Breast epithelium (tissue), 4 donors: ENCODE measurements around the gene GPBP1. TPM values are rescaled to one million over a fixed set of nuclear protein-coding genes. Genes with fewer than 3 reads are reported as not detected.

ENCODE experiments used
- DNase-seq, 2 donors: peaks; one replicate each; pipeline ENCODE4 v3.0.0-alpha.2; 2019; ENCODE audit warnings: low spot score in 2 of 2
- H3K27ac ChIP-seq, 2 donors: fragments of 200-600 bp; sonication (generic) in 1 of 2; one replicate each; pipeline ENCODE4 v1.5.1; 2016 to 2019; ENCODE audit warnings: mild to moderate bottlenecking in 1 of 2
- H3K27me3 ChIP-seq, 2 donors: fragments of 200-600 bp; sonication (generic) in 1 of 2; one replicate each; pipeline versions ENCODE4 v1.5.1 to v1.6.0; 2017 to 2019; ENCODE audit warnings: control low read depth in 1 of 2, mild to moderate bottlenecking in 1 of 2
- H3K36me3 ChIP-seq: fragments of 200-600 bp; one replicate; pipeline ENCODE4 v1.5.1; 2019
- H3K4me1 ChIP-seq, 2 donors: fragments of 200-600 bp; sonication (generic); one replicate each; pipeline ENCODE4 v1.5.1; 2016 to 2019; ENCODE audit warnings: control low read depth in 1 of 2
- H3K4me3 ChIP-seq, 3 donors: fragments of 200-600 bp; sonication (generic); 1 replicate in 2 of 3; 2 replicates in 1 of 3; pipeline ENCODE4 v1.5.1; 2016 to 2019; ENCODE audit warnings: mild to moderate bottlenecking in 3 of 3, moderate library complexity in 2 of 3
- H3K9me3 ChIP-seq, 2 donors: fragments of 200-600 bp; sonication (generic) in 1 of 2; one replicate each; pipeline ENCODE4 v1.5.1; 2016 to 2019; ENCODE audit warnings: control low read depth in 1 of 2
- CTCF ChIP-seq, 3 donors: fragments of 450-650 bp; IDR thresholded peaks; one replicate each; pipeline ENCODE4 v1.5.1; 2016 to 2017; ENCODE audit warnings: antibody characterized with exemption in 3 of 3, mild to moderate bottlenecking in 3 of 3, moderate library complexity in 3 of 3
- POLR2A ChIP-seq: fragments of 450-650 bp; IDR thresholded peaks from one replicate; pipeline ENCODE4 v1.6.1; 2016; ENCODE audit warnings: antibody characterized with exemption, mild to moderate bottlenecking, moderate library complexity
- POLR2AphosphoS5 ChIP-seq, 3 donors: sonication (generic); formaldehyde crosslinking; IDR thresholded peaks; one replicate each; pipeline ENCODE4 v1.6.1; 2017; ENCODE audit warnings: antibody characterized with exemption in 3 of 3
- intact Hi-C: fragments of 100-400 bp; cut with DNase I; formaldehyde crosslinking; loops from one replicate; pipeline ENCODE4 v1.15.1; 2023; ENCODE audit warnings: low total_unique reads
- total RNA-seq, 3 donors: library from RNA; depleted of rRNA; stranded (reverse); fragments of >200 nt; gene quantifications; one replicate each; pipeline ENCODE4 v1.1.0, GENCODE V29; 2016

Gene GPBP1
- total RNA-seq, 3 donors from 2014 or later, result 61.1 to 141 (median 93.1) TPM

GRCh38 chr5:57199866-57200265, 26.0 kb downstream of the GPBP1 start:
- Histone ChIP-seq H3K27ac (no peak overlapping the region), H3K9me3 (no peaks in the 10 kb centered on the region), H3K4me1 (no peaks in the 10 kb centered on the region), H3K27me3 (no peaks in the 10 kb centered on the region), H3K36me3 (no peaks in the 10 kb centered on the region), H3K4me3 (no peak overlapping the region)
- intact Hi-C loops, result no loop called here
- no peak for DNase-seq
- TF ChIP-seq CTCF (IDR thresholded peaks at IDR 0.05) (no peak), POLR2A (no peak), POLR2AphosphoS5 (IDR thresholded peaks at IDR 0.05) (no peak)

- no peak overlapping the region for H3K27ac ChIP-seq
- intact Hi-C loops, result no loop called here
Observed at GRCh38 chr5:57202811-57203210, 29.0 kb downstream of the GPBP1 start.

GRCh38 chr5:57207007-57207653, 33.3 kb downstream of the GPBP1 start:
- Histone ChIP-seq H3K4me1 (no peaks in the 10 kb centered on the region), H3K4me3 (no peak overlapping the region), H3K27ac (no peak overlapping the region), H3K36me3 (no peaks in the 10 kb centered on the region), H3K9me3 (no peaks in the 10 kb centered on the region), H3K27me3 (no peaks in the 10 kb centered on the region)
- DNase-seq, result no peak
- intact Hi-C loops, result no loop called here
- TF ChIP-seq POLR2A (no peak), POLR2AphosphoS5 (IDR thresholded peaks at IDR 0.05) (no peak), CTCF (IDR thresholded peaks at IDR 0.05) (no peak)

More at GRCh38 chr5:57202811-57203210, 29.0 kb downstream of the GPBP1 start:
- DNase-seq, result no peak
- no peaks in the 10 kb centered on the region for H3K27me3 ChIP-seq
- no peaks in the 10 kb centered on the region for H3K9me3 ChIP-seq
- TF ChIP-seq CTCF (IDR thresholded peaks at IDR 0.05) (no peak), POLR2A (no peak), POLR2AphosphoS5 (IDR thresholded peaks at IDR 0.05) (no peak)
- no peak overlapping the region for H3K4me3 ChIP-seq
- H3K4me1 ChIP-seq, result no peaks in the 10 kb centered on the region
- H3K36me3 ChIP-seq, result no peaks in the 10 kb centered on the region

GRCh38 chr5:57207681-57208080, 33.8 kb downstream of the GPBP1 start:
- H3K9me3 ChIP-seq, result no peaks in the 10 kb centered on the region
- no peaks in the 10 kb centered on the region for H3K36me3 ChIP-seq
- H3K27ac ChIP-seq, result no peak overlapping the region
- intact Hi-C loops, result no loop called here
- TF ChIP-seq CTCF (IDR thresholded peaks at IDR 0.05) (no peak), POLR2AphosphoS5 (IDR thresholded peaks at IDR 0.05) (no peak), POLR2A (no peak)
- H3K4me3 ChIP-seq, result no peak overlapping the region
- no peaks in the 10 kb centered on the region for H3K27me3 ChIP-seq
- DNase-seq, result no peak
- H3K4me1 ChIP-seq, result no peaks in the 10 kb centered on the region

GRCh38 chr5:57209316-57210040, 35.6 kb downstream of the GPBP1 start:
- TF ChIP-seq POLR2A (no peak), POLR2AphosphoS5 (IDR thresholded peaks at IDR 0.05) (no peak), CTCF (IDR thresholded peaks at IDR 0.05) (no peak)
- no peak for DNase-seq
- Histone ChIP-seq H3K27ac (no peak overlapping the region), H3K36me3 (no peaks in the 10 kb centered on the region), H3K9me3 (no peaks in the 10 kb centered on the region), H3K27me3 (no peaks in the 10 kb centered on the region), H3K4me1 (no peaks in the 10 kb centered on the region), H3K4me3 (no peak overlapping the region)
- intact Hi-C loops, result loop anchor here (5.0 kb wide), 1 partner anchor 802 kb away; no protein-coding TSS in a partner anchor
